ENCODE results near the gene PPAT. TPM values are rescaled to one million over a fixed set of nuclear protein-coding genes. Genes with fewer than 3 reads are reported as not detected.
"Not testable (repeated sequence)": the region's sequence is repeated elsewhere in the genome, so short reads cannot be mapped to it uniquely, and the experiment has no call there.

The PPAT gene
- total RNA-seq, 4 donors from 2014 or later = 1.8 to 29.0 (median 6.9) TPM

DNA sequence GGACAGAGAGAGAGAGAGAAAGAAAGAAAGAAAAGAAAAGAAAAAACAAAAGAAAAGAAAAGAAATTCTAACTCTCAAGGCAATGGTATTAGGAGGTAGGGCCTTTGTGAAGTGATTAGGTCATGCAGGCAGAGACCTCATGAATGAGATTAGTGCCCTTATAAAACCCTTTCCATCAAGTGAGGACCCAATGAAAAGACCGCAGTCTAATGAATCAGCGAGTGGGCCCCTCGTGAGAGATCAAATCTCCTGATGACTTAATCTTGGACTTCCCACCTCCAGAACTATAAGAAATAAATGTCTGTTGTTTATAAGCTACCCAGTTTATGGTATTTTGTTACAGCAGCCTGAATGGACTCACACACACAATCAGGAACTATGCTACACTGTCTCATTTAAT, 65.0 kb downstream of the PPAT start:
- no peaks in the 10 kb centered on the region for H3K4me1 ChIP-seq
- no peak for TF ChIP-seq POLR2A (IDR thresholded peaks at IDR 0.05)
- TF ChIP-seq, protein P1, sequence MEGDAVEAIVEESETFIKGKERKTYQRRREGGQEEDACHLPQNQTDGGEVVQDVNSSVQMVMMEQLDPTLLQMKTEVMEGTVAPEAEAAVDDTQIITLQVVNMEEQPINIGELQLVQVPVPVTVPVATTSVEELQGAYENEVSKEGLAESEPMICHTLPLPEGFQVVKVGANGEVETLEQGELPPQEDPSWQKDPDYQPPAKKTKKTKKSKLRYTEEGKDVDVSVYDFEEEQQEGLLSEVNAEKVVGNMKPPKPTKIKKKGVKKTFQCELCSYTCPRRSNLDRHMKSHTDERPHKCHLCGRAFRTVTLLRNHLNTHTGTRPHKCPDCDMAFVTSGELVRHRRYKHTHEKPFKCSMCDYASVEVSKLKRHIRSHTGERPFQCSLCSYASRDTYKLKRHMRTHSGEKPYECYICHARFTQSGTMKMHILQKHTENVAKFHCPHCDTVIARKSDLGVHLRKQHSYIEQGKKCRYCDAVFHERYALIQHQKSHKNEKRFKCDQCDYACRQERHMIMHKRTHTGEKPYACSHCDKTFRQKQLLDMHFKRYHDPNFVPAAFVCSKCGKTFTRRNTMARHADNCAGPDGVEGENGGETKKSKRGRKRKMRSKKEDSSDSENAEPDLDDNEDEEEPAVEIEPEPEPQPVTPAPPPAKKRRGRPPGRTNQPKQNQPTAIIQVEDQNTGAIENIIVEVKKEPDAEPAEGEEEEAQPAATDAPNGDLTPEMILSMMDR (IDR thresholded peaks at IDR 0.05) = no peak
- no peaks in the 10 kb centered on the region for H3K36me3 ChIP-seq
- intact Hi-C loops (cut with DNase I; ENCODE audit: low total_unique reads) = no loop called here
- H3K27me3 ChIP-seq = no peaks in the 10 kb centered on the region
- DNase-seq = no peak
- H3K9me3 ChIP-seq = no peaks in the 10 kb centered on the region
- no peak overlapping the region for H3K27ac ChIP-seq
- H3K4me3 ChIP-seq = no peak overlapping the region

DNA sequence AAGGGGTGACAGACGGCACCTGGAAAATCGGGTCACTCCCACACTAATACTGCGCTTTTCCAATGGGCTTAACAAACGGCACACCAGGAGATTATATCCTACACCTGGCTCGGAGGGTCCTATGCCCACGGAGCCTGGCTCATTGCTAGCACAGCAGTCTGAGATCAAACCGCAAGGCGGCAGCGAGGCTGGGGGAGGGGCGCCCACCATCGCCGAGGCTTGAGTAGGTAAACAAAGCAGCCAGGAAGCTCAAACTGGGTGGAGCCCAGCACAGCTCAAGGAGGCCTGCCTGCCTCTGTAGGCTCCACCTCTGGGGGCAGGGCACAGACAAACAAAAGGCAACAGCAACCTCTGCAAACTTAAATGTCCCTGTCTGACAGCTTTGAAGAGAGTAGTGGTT, 72.4 kb downstream of the PPAT start:
- H3K4me3 ChIP-seq; H3K9me3 ChIP-seq; H3K4me1 ChIP-seq; H3K27ac ChIP-seq; DNase-seq; intact Hi-C loops (cut with DNase I; ENCODE audit: low total_unique reads); H3K27me3 ChIP-seq; H3K36me3 ChIP-seq: not testable (repeated sequence)

DNA sequence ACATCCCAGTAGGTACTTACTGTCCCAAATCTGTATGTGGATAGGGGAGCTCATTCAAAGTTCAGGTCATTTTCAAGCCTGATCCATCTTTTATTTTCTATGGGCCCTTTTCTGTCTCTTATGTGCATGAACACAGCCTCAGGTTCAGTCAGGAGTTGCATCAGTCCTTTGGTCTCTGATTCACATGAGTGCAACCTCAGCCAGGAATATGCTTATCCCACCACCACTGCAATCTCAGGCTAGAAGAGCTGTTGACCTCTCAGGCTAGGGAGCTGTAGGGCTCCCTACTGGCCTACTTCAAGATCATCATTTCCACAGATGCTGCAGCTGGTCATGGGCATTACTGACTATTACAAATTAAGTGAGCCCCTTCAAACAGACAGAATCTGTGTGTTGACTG, 75.3 kb downstream of the PPAT start:
- Histone ChIP-seq H3K9me3 (no peaks in the 10 kb centered on the region), H3K4me1 (no peaks in the 10 kb centered on the region), H3K36me3 (no peaks in the 10 kb centered on the region), H3K4me3 (no peak overlapping the region), H3K27me3 (no peaks in the 10 kb centered on the region), H3K27ac (no peak overlapping the region)
- no peak for DNase-seq
- TF ChIP-seq POLR2A (IDR thresholded peaks at IDR 0.05) = no peak
- TF ChIP-seq, protein P1 (IDR thresholded peaks at IDR 0.05) = no peak
- intact Hi-C loops (cut with DNase I; ENCODE audit: low total_unique reads) = no loop called here

DNA sequence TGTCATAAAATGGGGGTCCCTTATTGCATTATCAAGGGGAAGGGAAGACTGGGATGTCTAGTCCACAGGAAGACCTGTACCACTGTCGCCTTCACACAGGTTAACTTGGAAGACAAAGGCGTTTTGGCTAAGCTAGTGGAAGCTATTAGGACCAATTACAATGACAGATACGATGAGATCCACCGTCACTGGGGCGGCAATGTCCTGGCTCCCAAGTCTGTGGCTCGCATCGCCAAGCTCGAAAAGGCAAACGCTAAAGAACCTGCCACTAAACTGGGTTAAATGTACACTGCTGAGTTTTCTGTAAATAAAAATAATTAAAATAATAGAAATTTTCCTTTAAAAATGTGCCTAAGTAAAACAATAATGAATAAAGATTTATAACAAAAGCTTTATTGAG, 78.8 kb downstream of the PPAT start:
- no peaks in the 10 kb centered on the region for H3K9me3 ChIP-seq
- H3K4me1 ChIP-seq = no peaks in the 10 kb centered on the region
- no peaks in the 10 kb centered on the region for H3K27me3 ChIP-seq
- intact Hi-C loops (cut with DNase I; ENCODE audit: low total_unique reads) = no loop called here
- H3K36me3 ChIP-seq = no peaks in the 10 kb centered on the region
- no peak overlapping the region for H3K27ac ChIP-seq
- TF ChIP-seq, protein P1 (IDR thresholded peaks at IDR 0.05) = no peak
- TF ChIP-seq POLR2A (IDR thresholded peaks at IDR 0.05) = no peak
- DNase-seq = no peak
- no peak overlapping the region for H3K4me3 ChIP-seq

DNA sequence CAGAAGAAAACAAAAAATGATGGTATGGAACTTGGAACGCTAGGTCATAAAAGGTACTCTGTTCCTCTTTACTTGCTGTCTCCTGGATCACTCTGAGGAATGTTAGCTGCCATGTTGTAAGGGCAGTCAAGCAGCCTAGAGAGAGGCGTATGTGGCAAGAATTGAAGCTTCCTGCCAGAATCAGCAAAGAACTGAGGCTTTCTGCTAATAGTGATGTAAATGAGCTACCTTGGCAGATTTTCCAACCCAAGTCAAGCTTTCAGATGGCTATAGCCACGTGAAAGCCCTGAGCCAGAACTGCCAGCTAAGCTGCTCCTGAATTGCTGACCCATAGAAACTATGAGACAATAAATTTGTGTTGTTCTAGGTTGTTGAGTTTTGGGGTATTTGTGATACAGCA, 86.8 kb downstream of the PPAT start:
- Histone ChIP-seq H3K36me3 (no peaks in the 10 kb centered on the region), H3K4me3 (no peak overlapping the region), H3K4me1 (no peaks in the 10 kb centered on the region), H3K9me3 (no peaks in the 10 kb centered on the region), H3K27me3 (no peaks in the 10 kb centered on the region), H3K27ac (no peak overlapping the region)
- TF ChIP-seq POLR2A (IDR thresholded peaks at IDR 0.05) = no peak
- TF ChIP-seq, protein P1 (IDR thresholded peaks at IDR 0.05) = no peak
- intact Hi-C loops (cut with DNase I; ENCODE audit: low total_unique reads) = no loop called here
- no peak for DNase-seq

DNA sequence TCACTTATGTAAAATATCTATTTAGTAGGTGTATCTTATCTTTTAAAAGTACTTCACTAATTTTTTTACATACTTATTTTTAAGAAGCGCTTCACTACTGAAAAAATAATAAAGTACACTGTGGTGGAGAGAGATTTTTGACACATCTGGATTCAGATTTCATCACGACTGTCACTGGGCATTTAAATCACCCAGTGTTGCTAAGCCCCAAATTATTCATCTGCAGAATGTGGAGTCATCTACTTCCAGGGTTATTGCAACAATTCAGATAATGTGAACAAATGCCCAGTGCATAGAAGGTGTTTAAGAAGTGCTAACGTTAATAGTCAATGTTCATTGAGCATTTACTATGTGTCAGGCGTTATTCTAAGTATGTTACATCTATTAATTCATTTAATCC, 90.0 kb downstream of the PPAT start:
- TF ChIP-seq, protein P1 (IDR thresholded peaks at IDR 0.05) = no peak
- TF ChIP-seq POLR2A (IDR thresholded peaks at IDR 0.05) = no peak
- intact Hi-C loops (cut with DNase I; ENCODE audit: low total_unique reads) = no loop called here
- Histone ChIP-seq H3K27ac (no peak overlapping the region), H3K9me3 (no peaks in the 10 kb centered on the region), H3K4me1 (no peaks in the 10 kb centered on the region), H3K27me3 (no peaks in the 10 kb centered on the region), H3K36me3 (no peaks in the 10 kb centered on the region), H3K4me3 (no peak overlapping the region)
- no peak for DNase-seq
